K562 (cell line): ENCODE data around the gene ZBTB44. TPM values are rescaled to one million over a fixed set of nuclear protein-coding genes. Genes with fewer than 3 reads are reported as not detected.

Experiments used
- ATAC-seq: fragments of 200-7000 bp; cut with Tn5 transposase; 3 replicates; pipeline ENCODE4 v1.9.1; 2020; ENCODE audit warnings: moderate library complexity
- BruUV-seq: library from RNA; stranded (reverse); fragments of 400-500 nt; replicated peaks from 2 replicates; lab custom pipeline; 2021; lab: Mats Ljungman, UMichigan
- CTCF ChIA-PET: fragments of 300-600 bp; formaldehyde crosslinking; extraction: SDS; loops from one replicate; lab custom pipeline; 2021; ENCODE audit warnings: low intra/inter-chr PET ratio; lab: Yijun Ruan, JAX
- POLR2A ChIA-PET: fragments of 300-600, 350-650 bp; sonication (Branson Sonifier 250); formaldehyde crosslinking; extraction: SDS; loops from one replicate; lab custom pipeline; 2021; ENCODE audit warnings: antibody characterized with exemption, inconsistent platforms; lab: Yijun Ruan, JAX
- DNase-seq, 4 experiments: peaks; one replicate each; pipeline versions ENCODE4 v3.0.0 to v3.0.0-alpha.2; 2011 to 2018; ENCODE audit warnings: low spot score in 3 of 4, mixed read lengths in 3 of 4; ENCODE audit errors: extremely low read depth in 1 of 4
- FAIRE-seq: peaks from 2 replicates; lab custom pipeline; 2011; peaks lifted over from hg19 to GRCh38; lab: Jason Lieb, UNC
- H2AFZ ChIP-seq: 2 replicates; pipeline ENCODE4 v1.6.0; 2011; ENCODE audit warnings: low read depth, low read length, control low read depth, inconsistent platforms
- H3K27ac ChIP-seq: fragments of 200-600 bp; 3 replicates; pipeline ENCODE4 v1.8.0; 2011; ENCODE audit warnings: low read depth, mild to moderate bottlenecking, control low read depth, inconsistent platforms, low read length, moderate library complexity, mixed read lengths; ENCODE audit errors: extremely low read depth
- H3K27me3 ChIP-seq, 2 experiments: fragments of 300-600 bp in 1 of 2; 2 replicates in 1 of 2; 3 replicates in 1 of 2; pipeline versions ENCODE4 v1.6.0 to v1.8.0; 2011; ENCODE audit warnings: inconsistent platforms in 2 of 2, low read length in 2 of 2, mild to moderate bottlenecking in 1 of 2, mixed read lengths in 1 of 2, moderate library complexity in 1 of 2; ENCODE audit not compliant: control insufficient read depth in 2 of 2, insufficient read depth in 2 of 2
- H3K36me3 ChIP-seq: fragments of 300-600 bp; 3 replicates; pipeline ENCODE4 v1.8.0; 2011; ENCODE audit warnings: mild to moderate bottlenecking, low read length, inconsistent platforms; ENCODE audit not compliant: control insufficient read depth, insufficient read depth
- H3K4me1 ChIP-seq, 2 experiments: fragments of 200-600 bp in 1 of 2; replicated peaks in 1 of 2; 2 replicates in 1 of 2; 3 replicates in 1 of 2; pipeline versions ENCODE4 v1.5.1 to v1.8.0; 2011; ENCODE audit warnings: inconsistent platforms in 2 of 2, low read length in 2 of 2, mild to moderate bottlenecking in 1 of 2, mixed read lengths in 1 of 2, moderate library complexity in 1 of 2; ENCODE audit not compliant: control insufficient read depth in 2 of 2, insufficient read depth in 2 of 2
- H3K4me2 ChIP-seq: 2 replicates; pipeline ENCODE4 v1.6.1; 2011; ENCODE audit warnings: low read length, control low read depth, inconsistent platforms, mixed read lengths; ENCODE audit not compliant: insufficient read depth
- H3K4me3 ChIP-seq: fragments of 200-600 bp; sonication (generic), shearing (Covaris generic); 2 replicates; pipeline ENCODE4 v1.5.1; 2016; ENCODE audit warnings: control low read depth, inconsistent platforms
- H3K79me2 ChIP-seq: fragments of 200-600 bp; 3 replicates; pipeline ENCODE4 v1.8.0; 2011; ENCODE audit warnings: low read length, inconsistent platforms; ENCODE audit not compliant: control insufficient read depth, insufficient read depth
- H3K9ac ChIP-seq, 2 experiments: 2 replicates each; pipeline versions ENCODE4 v1.6.0 to v1.6.1; 2011; ENCODE audit warnings: low read depth in 2 of 2, low read length in 2 of 2, control low read depth in 1 of 2, inconsistent platforms in 1 of 2, mild to moderate bottlenecking in 1 of 2, mixed read lengths in 1 of 2; ENCODE audit not compliant: insufficient read depth in 1 of 2
- H3K9me1 ChIP-seq: one replicate; pipeline ENCODE4 v1.6.0; 2011; ENCODE audit warnings: inconsistent platforms, mild to moderate bottlenecking, low read length, moderate library complexity; ENCODE audit not compliant: control insufficient read depth, insufficient read depth
- H3K9me3 ChIP-seq: replicated peaks from 2 replicates; pipeline ENCODE4 v1.5.1; 2011; ENCODE audit warnings: low read depth, low read length, inconsistent platforms; ENCODE audit not compliant: control insufficient read depth, insufficient read depth
- H4K20me1 ChIP-seq: replicated peaks from 2 replicates; pipeline ENCODE4 v1.6.1; 2011; ENCODE audit warnings: low read length, inconsistent platforms, mixed read lengths; ENCODE audit not compliant: control insufficient read depth, insufficient read depth
- AFF1 ChIP-seq, 2 experiments: fragments of 450-650 bp; IDR thresholded peaks; 2 replicates each; pipeline ENCODE4 v1.6.1; 2018; ENCODE audit warnings: mild to moderate bottlenecking in 2 of 2, low read depth in 1 of 2; ENCODE audit not compliant: partially characterized antibody in 2 of 2
- FOXK1 ChIP-seq: sonication (generic); formaldehyde crosslinking; IDR thresholded peaks from 2 replicates; pipeline ENCODE4 v1.8.0; 2022; ENCODE audit warnings: missing genetic modification reagents, mild to moderate bottlenecking, borderline replicate concordance
- HDAC6 ChIP-seq: IDR thresholded peaks from 2 replicates; pipeline ENCODE4 v1.6.1; 2012; ENCODE audit warnings: low read depth, mild to moderate bottlenecking, control low read depth, inconsistent platforms, low read length, moderate library complexity
- KDM4B ChIP-seq, 2 experiments: fragments of 450-650 bp in 1 of 2; sonication (generic) in 1 of 2; IDR thresholded peaks; 2 replicates each; pipeline ENCODE4 v1.6.1; 2016 to 2017; ENCODE audit warnings: borderline replicate concordance in 2 of 2, antibody characterized with exemption in 1 of 2, low read depth in 1 of 2, mild to moderate bottlenecking in 1 of 2
- NELFE ChIP-seq: IDR thresholded peaks from 2 replicates; pipeline ENCODE4 v1.6.1; 2011; ENCODE audit warnings: mild to moderate bottlenecking; ENCODE audit not compliant: insufficient read depth, insufficient read length
- PTRF ChIP-seq: fragments of 450-650 bp; IDR thresholded peaks from 2 replicates; pipeline ENCODE4 v1.6.1; 2016; ENCODE audit warnings: mild to moderate bottlenecking, missing genetic modification characterization, missing compliant biosample characterization
- SMAD3 ChIP-seq: fragments of 450-650 bp; formaldehyde crosslinking; conservative IDR thresholded peaks from 2 replicates; pipeline ENCODE4 v1.4.0; 2020; ENCODE audit warnings: mild to moderate bottlenecking
- ZC3H4 ChIP-seq: sonication (generic); formaldehyde crosslinking; IDR thresholded peaks from 2 replicates; pipeline ENCODE4 v1.9.0; 2021; ENCODE audit warnings: missing genetic modification reagents, borderline replicate concordance
- WGBS: fragments of 100-300 bp; shearing (Covaris generic); methylation state at CpG from one replicate; pipeline ENCODE4 v1.1.6; 2016; ENCODE audit warnings: low coverage, mixed read lengths; ENCODE audit not compliant: insufficient coverage; ENCODE audit errors: missing lambda C conversion rate; 5-methylcytosine and 5-hydroxymethylcytosine counted together
- in situ Hi-C: fragments of 300-500 bp; cut with MboI; formaldehyde crosslinking; loops from 4 replicates; pipeline ENCODE4 v1.15.0; 2018; ENCODE audit warnings: inconsistent platforms, mixed read lengths
- intact Hi-C: fragments of 100-400 bp; cut with micrococcal nuclease; formaldehyde crosslinking; loops from 2 replicates; pipeline ENCODE4 v1.14.2; 2022
- polyA plus RNA-seq, 8 experiments: library from polyadenylated mRNA; depleted of rRNA in 4 of 8; stranded (reverse) in 5 of 8; unstranded in 3 of 8; fragments of >200 nt; fragmentation: Nextera tagmentation in 2 of 8; fragmentation: Illumina TruSeq in 1 of 8; extraction: Ambion mirVana in 2 of 8; extraction: Trizol in 1 of 8; gene quantifications; 2 replicates each; pipeline versions ENCODE4 v1.2.1 to v1.2.3, GENCODE V29; 2011 to 2014; ENCODE audit warnings: inconsistent platforms in 1 of 8, missing spikeins in 1 of 8
- total RNA-seq, 7 experiments: library from RNA; depleted of rRNA in 6 of 7; stranded (reverse); fragments of >200 nt in 6 of 7; fragmentation: Illumina TruSeq in 2 of 7; extraction: Trizol in 2 of 7; gene quantifications; 2 replicates each; pipeline versions ENCODE4 v1.2.1 to v1.2.3, GENCODE V29; 2011 to 2021; ENCODE audit warnings: low replicate concordance in 1 of 7
- TF ChIP-seq, protein P1 (sequence below), 2 experiments: fragments of 450-650 bp; IDR thresholded peaks; 2 replicates each; pipeline ENCODE4 v1.6.1; 2016

Gene ZBTB44
- total and polyA plus RNA-seq, 9 of the 15 experiments (the other 6 are each of a cell fraction or from before 2014, with no cell fraction given) = 4.7 to 27.1 (median 17.3) TPM

DNA sequence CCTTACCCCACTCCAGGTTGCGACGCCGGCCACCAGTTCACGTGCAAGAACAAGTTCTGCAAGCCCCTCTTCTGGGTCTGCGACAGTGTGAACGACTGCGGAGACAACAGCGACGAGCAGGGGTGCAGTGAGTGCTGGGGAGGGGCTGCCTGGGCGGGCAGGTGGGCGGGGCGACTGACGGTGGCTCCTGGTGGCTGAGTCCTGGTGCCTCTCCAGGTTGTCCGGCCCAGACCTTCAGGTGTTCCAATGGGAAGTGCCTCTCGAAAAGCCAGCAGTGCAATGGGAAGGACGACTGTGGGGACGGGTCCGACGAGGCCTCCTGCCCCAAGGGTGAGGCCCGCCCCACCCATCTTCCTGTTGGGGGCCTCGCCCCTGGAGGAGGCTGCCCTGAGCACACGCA lies 116.4 kb downstream of the ZBTB44 start:
- H3K4me3 ChIP-seq = no peak overlapping the region
- H3K36me3 ChIP-seq = no peaks in the 10 kb centered on the region
- peaks cover 51 to 89% of the 10 kb centered on the region in 2 experiments for H3K27me3 ChIP-seq
- CTCF ChIA-PET = no interaction called here
- no TSS peak for BruUV-seq
- in situ Hi-C loops (no loop called here), intact Hi-C loops (loop anchor here (5.0 kb wide), 1 partner anchor 276 kb away; no protein-coding TSS in a partner anchor)
- H3K9ac ChIP-seq = no peak overlapping the region; a peak in 1 of 4 replicates
- peaks cover 0 to 15% of the 10 kb centered on the region in 2 experiments; a peak in 2 of 5 replicates for H3K4me1 ChIP-seq
- no peaks in the 10 kb centered on the region for H3K9me1 ChIP-seq
- POLR2A ChIA-PET = interaction anchor here (0.6 to 1.5 kb wide), 3 partner anchors 13 to 602 kb away, joined by 3 to 4 read pairs (median 3); no protein-coding TSS in a partner anchor
- peak in 1 of 4 experiments; percentile 32 for DNase-seq
- FAIRE-seq = no peak
- no peak overlapping the region for H3K4me2 ChIP-seq
- no peaks in the 10 kb centered on the region for H3K79me2 ChIP-seq
- no peaks in the 10 kb centered on the region for H3K9me3 ChIP-seq
- 15% methylated on average over 11 of the region's 22 CpGs for WGBS
- TF ChIP-seq NELFE (no peak), HDAC6 (no peak), KDM4B (IDR thresholded peaks at IDR 0.05; ENCODE audit: borderline replicate concordance in 2 of 2, low read depth in 1 of 2) (no peak), ZC3H4 (CRISPR knock-in tag) (no peak), PTRF (tag) (no peak), FOXK1 (CRISPR knock-in tag) (no peak), SMAD3 (CRISPR knock-in tag) (no peak), AFF1 (IDR thresholded peaks at IDR 0.05; ENCODE audit: low read depth in 1 of 2, partially characterized antibody in 2 of 2) (no peak)
- TF ChIP-seq, protein P1, sequence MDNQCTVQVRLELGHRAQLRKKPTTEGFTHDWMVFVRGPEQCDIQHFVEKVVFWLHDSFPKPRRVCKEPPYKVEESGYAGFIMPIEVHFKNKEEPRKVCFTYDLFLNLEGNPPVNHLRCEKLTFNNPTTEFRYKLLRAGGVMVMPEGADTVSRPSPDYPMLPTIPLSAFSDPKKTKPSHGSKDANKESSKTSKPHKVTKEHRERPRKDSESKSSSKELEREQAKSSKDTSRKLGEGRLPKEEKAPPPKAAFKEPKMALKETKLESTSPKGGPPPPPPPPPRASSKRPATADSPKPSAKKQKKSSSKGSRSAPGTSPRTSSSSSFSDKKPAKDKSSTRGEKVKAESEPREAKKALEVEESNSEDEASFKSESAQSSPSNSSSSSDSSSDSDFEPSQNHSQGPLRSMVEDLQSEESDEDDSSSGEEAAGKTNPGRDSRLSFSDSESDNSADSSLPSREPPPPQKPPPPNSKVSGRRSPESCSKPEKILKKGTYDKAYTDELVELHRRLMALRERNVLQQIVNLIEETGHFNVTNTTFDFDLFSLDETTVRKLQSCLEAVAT (IDR thresholded peaks at IDR 0.05) = no peak
- TF ChIP-seq, all 486 proteins: peak for 0
- ATAC-seq = no peak
- H4K20me1 ChIP-seq = peaks cover 28% of the 10 kb centered on the region
- no peak overlapping the region for H2AFZ ChIP-seq
- H3K27ac ChIP-seq = no peak overlapping the region
